ENCODE measurements around the gene KIF12. TPM values are rescaled to one million over a fixed set of nuclear protein-coding genes. Genes with fewer than 3 reads are reported as not detected.

KIF12 gene
- polyA plus RNA-seq, 1 donor: 136 TPM

GRCh38 chr9:114102484-114102883 lies 3.4 kb upstream of the KIF12 start:
- no peaks in the 10 kb centered on the region for H3K36me3 ChIP-seq (ENCODE audit: control insufficient read depth, insufficient read depth, low read length)
- H3K27me3 ChIP-seq (ENCODE audit: control insufficient read depth, insufficient read depth, low read length): no peaks in the 10 kb centered on the region
- H3K27ac ChIP-seq (ENCODE audit: low read length): no peak overlapping the region
- peaks cover 10% of the 10 kb centered on the region for H3K4me1 ChIP-seq (ENCODE audit: control insufficient read depth, insufficient read depth, low read length)
- no peak overlapping the region for H3K4me3 ChIP-seq (ENCODE audit: low read length)
- peaks cover 8% of the 10 kb centered on the region for H3K9me3 ChIP-seq (ENCODE audit: control insufficient read depth, low read depth, low read length)
- DNase-seq: no peak

- no peak overlapping the region for H3K4me3 ChIP-seq (ENCODE audit: low read length)
- no peak for DNase-seq
- H3K4me1 ChIP-seq (ENCODE audit: control insufficient read depth, insufficient read depth, low read length): peaks cover 26% of the 10 kb centered on the region
- H3K27me3 ChIP-seq (ENCODE audit: control insufficient read depth, insufficient read depth, low read length): no peaks in the 10 kb centered on the region
- H3K9me3 ChIP-seq (ENCODE audit: control insufficient read depth, low read depth, low read length): peaks cover 8% of the 10 kb centered on the region
- peak overlapping the region; percentile 98 for H3K27ac ChIP-seq (ENCODE audit: low read length)
- 86% methylated on average over 1 of the region's 1 CpG for WGBS (ENCODE audit: insufficient coverage, low lambda C conversion rate)
- H3K36me3 ChIP-seq (ENCODE audit: control insufficient read depth, insufficient read depth, low read length): peaks cover 9% of the 10 kb centered on the region
These were observed 1.4 kb upstream of the KIF12 start for GRCh38 chr9:114100536-114100935.

- peak in 1 of 2 donors; percentile 43 for DNase-seq
- Histone ChIP-seq H3K36me3 (ENCODE audit: control insufficient read depth, insufficient read depth, low read length) (peaks cover 17% of the 10 kb centered on the region), H3K9me3 (ENCODE audit: control insufficient read depth, low read depth, low read length) (peaks cover 8% of the 10 kb centered on the region), H3K27me3 (ENCODE audit: control insufficient read depth, insufficient read depth, low read length) (no peaks in the 10 kb centered on the region), H3K4me3 (ENCODE audit: low read length) (peak overlapping the region; percentile 58), H3K27ac (ENCODE audit: low read length) (peak overlapping the region; percentile 98), H3K4me1 (ENCODE audit: control insufficient read depth, insufficient read depth, low read length) (peaks cover 26% of the 10 kb centered on the region)
- no CpG with 5 or more reads among the region's 2 CpGs for WGBS (ENCODE audit: insufficient coverage, low lambda C conversion rate)
These were observed 678 bp upstream of the KIF12 start for GRCh38 chr9:114099669-114100270.

- DNase-seq: peak; percentile 86 to 92
These were observed 814 bp downstream of the KIF12 start for GRCh38 chr9:114098021-114098935.

GRCh38 chr9:114097613-114098020 lies 1.5 kb downstream of the KIF12 start:
- peak in 1 of 2 donors; percentile 77 for DNase-seq
- Histone ChIP-seq H3K27me3 (ENCODE audit: control insufficient read depth, insufficient read depth, low read length) (no peaks in the 10 kb centered on the region), H3K27ac (ENCODE audit: low read length) (peak overlapping the region; percentile 70), H3K36me3 (ENCODE audit: control insufficient read depth, insufficient read depth, low read length) (peaks cover 38% of the 10 kb centered on the region), H3K4me1 (ENCODE audit: control insufficient read depth, insufficient read depth, low read length) (peaks cover 26% of the 10 kb centered on the region), H3K4me3 (ENCODE audit: low read length) (peak overlapping the region; percentile 62), H3K9me3 (ENCODE audit: control insufficient read depth, low read depth, low read length) (peaks cover 4% of the 10 kb centered on the region)
- no CpG with 5 or more reads among the region's 18 CpGs for WGBS (ENCODE audit: insufficient coverage, low lambda C conversion rate)

More at GRCh38 chr9:114098021-114098935, 814 bp downstream of the KIF12 start:
- Histone ChIP-seq H3K36me3 (ENCODE audit: control insufficient read depth, insufficient read depth, low read length) (peaks cover 31% of the 10 kb centered on the region), H3K9me3 (ENCODE audit: control insufficient read depth, low read depth, low read length) (peaks cover 8% of the 10 kb centered on the region), H3K4me1 (ENCODE audit: control insufficient read depth, insufficient read depth, low read length) (peaks cover 26% of the 10 kb centered on the region), H3K27me3 (ENCODE audit: control insufficient read depth, insufficient read depth, low read length) (no peaks in the 10 kb centered on the region), H3K4me3 (ENCODE audit: low read length) (peak overlapping the region; percentile 62), H3K27ac (ENCODE audit: low read length) (peak overlapping the region; percentile 98)
- no CpG with 5 or more reads among the region's 77 CpGs for WGBS (ENCODE audit: insufficient coverage, low lambda C conversion rate)

- Histone ChIP-seq H3K4me3 (ENCODE audit: low read length) (peak overlapping the region; percentile 62), H3K27ac (ENCODE audit: low read length) (peak overlapping the region; percentile 70), H3K36me3 (ENCODE audit: control insufficient read depth, insufficient read depth, low read length) (peaks cover 44% of the 10 kb centered on the region), H3K4me1 (ENCODE audit: control insufficient read depth, insufficient read depth, low read length) (peaks cover 26% of the 10 kb centered on the region), H3K9me3 (ENCODE audit: control insufficient read depth, low read depth, low read length) (no peaks in the 10 kb centered on the region), H3K27me3 (ENCODE audit: control insufficient read depth, insufficient read depth, low read length) (no peaks in the 10 kb centered on the region)
- WGBS (ENCODE audit: insufficient coverage, low lambda C conversion rate): no CpG with 5 or more reads among the region's 14 CpGs
- DNase-seq: peak in 1 of 2 donors; percentile 27
These were observed 2.1 kb downstream of the KIF12 start for GRCh38 chr9:114096866-114097612.

GRCh38 chr9:114096041-114096511 lies 3.0 kb downstream of the KIF12 start:
- no peaks in the 10 kb centered on the region for H3K9me3 ChIP-seq (ENCODE audit: control insufficient read depth, low read depth, low read length)
- H3K27me3 ChIP-seq (ENCODE audit: control insufficient read depth, insufficient read depth, low read length): no peaks in the 10 kb centered on the region
- 100% methylated on average over 3 of the region's 9 CpGs for WGBS (ENCODE audit: insufficient coverage, low lambda C conversion rate)
- no peak overlapping the region for H3K4me3 ChIP-seq (ENCODE audit: low read length)
- DNase-seq: no peak
- peaks cover 26% of the 10 kb centered on the region for H3K4me1 ChIP-seq (ENCODE audit: control insufficient read depth, insufficient read depth, low read length)
- H3K27ac ChIP-seq (ENCODE audit: low read length): no peak overlapping the region
- H3K36me3 ChIP-seq (ENCODE audit: control insufficient read depth, insufficient read depth, low read length): peaks cover 51% of the 10 kb centered on the region

- no peak overlapping the region for H3K27ac ChIP-seq (ENCODE audit: low read length)
- no peaks in the 10 kb centered on the region for H3K27me3 ChIP-seq (ENCODE audit: control insufficient read depth, insufficient read depth, low read length)
- peaks cover 54% of the 10 kb centered on the region for H3K36me3 ChIP-seq (ENCODE audit: control insufficient read depth, insufficient read depth, low read length)
- H3K4me3 ChIP-seq (ENCODE audit: low read length): no peak overlapping the region
- no CpG with 5 or more reads among the region's 12 CpGs for WGBS (ENCODE audit: insufficient coverage, low lambda C conversion rate)
- no peak for DNase-seq
- no peaks in the 10 kb centered on the region for H3K9me3 ChIP-seq (ENCODE audit: control insufficient read depth, low read depth, low read length)
- peaks cover 21% of the 10 kb centered on the region for H3K4me1 ChIP-seq (ENCODE audit: control insufficient read depth, insufficient read depth, low read length)
These were observed 4.1 kb downstream of the KIF12 start for GRCh38 chr9:114094971-114095370.

- no peak for DNase-seq
- H3K27me3 ChIP-seq (ENCODE audit: control insufficient read depth, insufficient read depth, low read length): no peaks in the 10 kb centered on the region
- H3K36me3 ChIP-seq (ENCODE audit: control insufficient read depth, insufficient read depth, low read length): peaks cover 54% of the 10 kb centered on the region
- H3K4me3 ChIP-seq (ENCODE audit: low read length): no peak overlapping the region
- WGBS (ENCODE audit: insufficient coverage, low lambda C conversion rate): no CpG with 5 or more reads among the region's 9 CpGs
- H3K27ac ChIP-seq (ENCODE audit: low read length): no peak overlapping the region
- peaks cover 16% of the 10 kb centered on the region for H3K4me1 ChIP-seq (ENCODE audit: control insufficient read depth, insufficient read depth, low read length)
- no peaks in the 10 kb centered on the region for H3K9me3 ChIP-seq (ENCODE audit: control insufficient read depth, low read depth, low read length)
These were observed 5.2 kb downstream of the KIF12 start for GRCh38 chr9:114093761-114094505.
